CD4-positive, alpha-beta T cell (primary cell): ENCODE results near the gene PTPRD. TPM values are rescaled to one million over a fixed set of nuclear protein-coding genes. Genes with fewer than 3 reads are reported as not detected.

Source experiments
- ATAC-seq: fragments of 200-7000 bp; cut with Tn5 transposase; one replicate; pipeline ENCODE4 v1.10.0; 2022; ENCODE audit warnings: mild to moderate bottlenecking; ENCODE audit not compliant: poor library complexity
- CTCF ChIA-PET: fragments of 350-600 bp; sonication (Branson Sonifier 250); formaldehyde crosslinking; loops from one replicate; lab custom pipeline; 2021; ENCODE audit warnings: antibody characterized with exemption, inconsistent platforms; lab: Charles Lee
- POLR2A ChIA-PET: fragments of 350-600 bp; sonication (Branson Sonifier 250); formaldehyde crosslinking; loops from one replicate; lab custom pipeline; 2021; ENCODE audit warnings: antibody characterized with exemption, inconsistent platforms; lab: Charles Lee
- DNase-seq, 14 experiments: peaks; one replicate each; pipeline ENCODE4 v3.0.0-alpha.2; 2013 to 2020; ENCODE audit warnings: mixed read lengths in 2 of 14
- H3K27ac ChIP-seq, 2 donors: one replicate each; pipeline versions ENCODE4 v1.5.1 to v1.7.0; 2013; ENCODE audit warnings: low read length in 2 of 2, low read depth in 1 of 2, mild to moderate bottlenecking in 1 of 2
- H3K27me3 ChIP-seq, 2 experiments: 1 replicate in 1 of 2; 2 replicates in 1 of 2; pipeline versions ENCODE4 v1.6.1 to v1.7.0; 2013; ENCODE audit warnings: low read length in 2 of 2, control low read depth in 1 of 2, mild to moderate bottlenecking in 1 of 2, moderate library complexity in 1 of 2; ENCODE audit not compliant: insufficient read depth in 2 of 2, control insufficient read depth in 1 of 2
- H3K36me3 ChIP-seq: one replicate; pipeline ENCODE4 v1.6.1; 2013; ENCODE audit warnings: low read length, control low read depth; ENCODE audit not compliant: insufficient read depth
- H3K4me1 ChIP-seq: one replicate; pipeline ENCODE4 v1.6.1; 2013; ENCODE audit warnings: low read length, control low read depth; ENCODE audit not compliant: insufficient read depth
- H3K4me3 ChIP-seq: one replicate; pipeline ENCODE4 v1.5.1; 2013; ENCODE audit warnings: mild to moderate bottlenecking, low read length, moderate library complexity
- H3K9me3 ChIP-seq, 2 experiments: 1 replicate in 1 of 2; 2 replicates in 1 of 2; pipeline versions ENCODE4 v1.6.1 to v1.7.0; 2013; ENCODE audit warnings: low read length in 2 of 2, mild to moderate bottlenecking in 2 of 2, control low read depth in 1 of 2, moderate library complexity in 1 of 2; ENCODE audit not compliant: control insufficient read depth in 1 of 2, insufficient read depth in 1 of 2
- H3K27ac Mint-ChIP-seq: one replicate; pipeline ENCODE4 v1.8.0; 2020; ENCODE audit warnings: mixed read lengths
- H3K27me3 Mint-ChIP-seq: one replicate; pipeline ENCODE4 v1.8.0; 2021; ENCODE audit warnings: mixed read lengths
- H3K36me3 Mint-ChIP-seq: one replicate; pipeline ENCODE4 v1.8.0; 2021; ENCODE audit warnings: low read depth, mixed read lengths
- H3K4me1 Mint-ChIP-seq: one replicate; pipeline ENCODE4 v1.8.0; 2021; ENCODE audit warnings: low read depth, mixed read lengths
- H3K4me3 Mint-ChIP-seq: one replicate; pipeline ENCODE4 v1.8.0; 2020; ENCODE audit warnings: mild to moderate bottlenecking, mixed read lengths
- H3K9me3 Mint-ChIP-seq: one replicate; pipeline ENCODE4 v1.8.0; 2020; ENCODE audit warnings: mixed read lengths
- CTCF ChIP-seq: fragments of 200-600 bp; IDR thresholded peaks from one replicate; pipeline ENCODE4 v1.8.0; 2022; ENCODE audit warnings: antibody characterized with exemption, mild to moderate bottlenecking
- intact Hi-C, 2 experiments: fragments of 100-400 bp; cut with DNase I in 1 of 2; cut with micrococcal nuclease in 1 of 2; formaldehyde crosslinking; loops; one replicate each; pipeline versions ENCODE4 v1.15.1 to v1.9.0; 2023 to 2025; cut with DNase I, micrococcal nuclease
- total RNA-seq, 174 experiments: library from RNA in 2 of 174; stranded (reverse) in 2 of 174; gene quantifications; one replicate each; pipeline ENCODE4 v1.2.3 and lab custom pipeline; 2021 to 2026

PTPRD gene
- total RNA-seq, 2 experiments from 2014 or later = not detected

GRCh38 chr9:8822667-8823025 is 1790.2 kb downstream of the PTPRD start:
- intact Hi-C loops = no loop called here
- Mint-ChIP-seq H3K9me3 (no peaks in the 10 kb centered on the region), H3K27ac (no peak overlapping the region), H3K4me1 (no peaks in the 10 kb centered on the region), H3K4me3 (no peak overlapping the region), H3K27me3 (no peaks in the 10 kb centered on the region), H3K36me3 (no peaks in the 10 kb centered on the region)
- Histone ChIP-seq H3K27ac (no peak overlapping the region), H3K27me3 (no peaks in the 10 kb centered on the region), H3K4me3 (no peak overlapping the region), H3K4me1 (no peaks in the 10 kb centered on the region), H3K36me3 (no peaks in the 10 kb centered on the region), H3K9me3 (no peaks in the 10 kb centered on the region)
- ChIA-PET CTCF (no interaction called here), POLR2A (no interaction called here)
- no peak for TF ChIP-seq CTCF
- ATAC-seq (no peak), DNase-seq (no peak)

GRCh38 chr9:8821910-8822666 is 1790.7 kb downstream of the PTPRD start:
- intact Hi-C loops = no loop called here
- no peaks in the 10 kb centered on the region for H3K36me3 Mint-ChIP-seq
- no peak for ATAC-seq
- Histone ChIP-seq H3K4me1 (no peaks in the 10 kb centered on the region), H3K36me3 (no peaks in the 10 kb centered on the region), H3K27ac (no peak overlapping the region), H3K4me3 (no peak overlapping the region), H3K27me3 (no peaks in the 10 kb centered on the region), H3K9me3 (no peaks in the 10 kb centered on the region)
- ChIA-PET CTCF (no interaction called here), POLR2A (no interaction called here)
- no peak for DNase-seq
- no peak overlapping the region for H3K27ac Mint-ChIP-seq
- no peak for TF ChIP-seq CTCF
- no peaks in the 10 kb centered on the region for H3K27me3 Mint-ChIP-seq
- no peaks in the 10 kb centered on the region for H3K9me3 Mint-ChIP-seq
- no peaks in the 10 kb centered on the region for H3K4me1 Mint-ChIP-seq
- no peak overlapping the region for H3K4me3 Mint-ChIP-seq

GRCh38 chr9:8817335-8817734 is 1795.5 kb downstream of the PTPRD start:
- CTCF ChIA-PET = no interaction called here
- H3K9me3 ChIP-seq = no peaks in the 10 kb centered on the region
- no peaks in the 10 kb centered on the region for H3K4me1 ChIP-seq
- no peak for TF ChIP-seq CTCF
- H3K36me3 Mint-ChIP-seq = no peaks in the 10 kb centered on the region
- ATAC-seq = no peak
- no peak overlapping the region for H3K27ac Mint-ChIP-seq
- H3K27me3 ChIP-seq = no peaks in the 10 kb centered on the region
- no peak overlapping the region for H3K27ac ChIP-seq
- H3K4me3 Mint-ChIP-seq = no peak overlapping the region
- no peaks in the 10 kb centered on the region for H3K4me1 Mint-ChIP-seq
- no peaks in the 10 kb centered on the region for H3K36me3 ChIP-seq
- no peak for DNase-seq
- no peak overlapping the region for H3K4me3 ChIP-seq
- H3K9me3 Mint-ChIP-seq = no peaks in the 10 kb centered on the region
- no peaks in the 10 kb centered on the region for H3K27me3 Mint-ChIP-seq
- POLR2A ChIA-PET = no interaction called here
- intact Hi-C loops = no loop called here
